Right kidney (tissue), 1 donor: ENCODE measurements around the gene POR.

ENCODE experiments used
- DNase-seq: peaks from one replicate; pipeline ENCODE4 v3.0.0-alpha.2; 2016

The POR gene

GRCh38 chr7:75951506-75951905 lies 36.6 kb downstream of the POR start:
- no peak for DNase-seq

GRCh38 chr7:75953431-75953830 lies 38.5 kb downstream of the POR start:
- no peak for DNase-seq

GRCh38 chr7:75953931-75954330 lies 39.0 kb downstream of the POR start:
- no peak for DNase-seq

GRCh38 chr7:75955331-75955955 lies 40.5 kb downstream of the POR start:
- no peak for DNase-seq

- DNase-seq = peak; percentile 52
These were observed 42.2 kb downstream of the POR start for GRCh38 chr7:75957021-75957736.

- no peak for DNase-seq
These were observed 44.0 kb downstream of the POR start for GRCh38 chr7:75958802-75959543.

GRCh38 chr7:75960372-75960771 lies 45.4 kb downstream of the POR start:
- no peak for DNase-seq

- DNase-seq = no peak
These were observed 46.3 kb downstream of the POR start for GRCh38 chr7:75961218-75961617.

GRCh38 chr7:75962607-75963380 lies 47.8 kb downstream of the POR start:
- peak; percentile 51 for DNase-seq

- DNase-seq = no peak
These were observed 48.5 kb downstream of the POR start for GRCh38 chr7:75963381-75963995.

- no peak for DNase-seq
These were observed 50.7 kb downstream of the POR start for GRCh38 chr7:75965617-75966016.

GRCh38 chr7:75966190-75966961 lies 51.4 kb downstream of the POR start:
- DNase-seq = no peak

GRCh38 chr7:75967055-75967454 lies 52.1 kb downstream of the POR start:
- DNase-seq = no peak

- no peak for DNase-seq
These were observed 52.6 kb downstream of the POR start for GRCh38 chr7:75967487-75967997.

GRCh38 chr7:75968012-75968411 lies 53.1 kb downstream of the POR start:
- no peak for DNase-seq

GRCh38 chr7:75968561-75969001 lies 53.6 kb downstream of the POR start:
- DNase-seq = no peak

- DNase-seq = no peak
These were observed 54.2 kb downstream of the POR start for GRCh38 chr7:75969182-75969581.

- no peak for DNase-seq
These were observed 54.9 kb downstream of the POR start for GRCh38 chr7:75969704-75970498.

GRCh38 chr7:75971309-75971960 lies 56.5 kb downstream of the POR start:
- no peak for DNase-seq
